Fibroblast of lung (primary cell): ENCODE data around the gene ELL. TPM values are rescaled to one million over a fixed set of nuclear protein-coding genes. Genes with fewer than 3 reads are reported as not detected.

Experiments
- DNase-seq, 2 donors: peaks; one replicate each; pipeline versions ENCODE4 v3.0.0 to v3.0.0-alpha.2; 2010; ENCODE audit warnings: low read depth in 2 of 2
- H2AFZ ChIP-seq: 2 replicates; pipeline ENCODE4 v1.5.1; 2012; ENCODE audit warnings: low read length, control low read depth, inconsistent platforms
- H3K27ac ChIP-seq: 2 replicates; pipeline ENCODE4 v1.5.1; 2011; ENCODE audit warnings: low read length, control low read depth; ENCODE audit not compliant: insufficient read depth
- H3K27me3 ChIP-seq: 2 replicates; pipeline ENCODE4 v1.5.1; 2011; ENCODE audit warnings: mild to moderate bottlenecking, low read length; ENCODE audit not compliant: control insufficient read depth, insufficient read depth
- H3K36me3 ChIP-seq: 2 replicates; pipeline ENCODE4 v1.5.1; 2011; ENCODE audit warnings: low read length; ENCODE audit not compliant: control insufficient read depth, insufficient read depth
- H3K4me1 ChIP-seq: 2 replicates; pipeline ENCODE4 v1.5.1; 2011; ENCODE audit warnings: low read length; ENCODE audit not compliant: control insufficient read depth, insufficient read depth; ENCODE audit errors: extremely low read depth
- H3K4me2 ChIP-seq: 2 replicates; pipeline ENCODE4 v1.5.1; 2011; ENCODE audit warnings: low read length, control low read depth; ENCODE audit not compliant: insufficient read depth; ENCODE audit errors: extremely low read depth
- H3K4me3 ChIP-seq, 4 experiments: fragments of 200-600 bp in 1 of 4; sonication (generic) in 1 of 4; replicated peaks in 1 of 4; 2 replicates each; pipeline ENCODE4 v1.5.1; 2011 to 2016; ENCODE audit warnings: low read length in 4 of 4, low read depth in 3 of 4, mild to moderate bottlenecking in 3 of 4, control low read depth in 2 of 4, inconsistent platforms in 1 of 4, mixed read lengths in 1 of 4; ENCODE audit not compliant: insufficient read depth in 1 of 4; ENCODE audit errors: control extremely low read depth in 1 of 4
- H3K79me2 ChIP-seq: 2 replicates; pipeline ENCODE4 v1.5.1; 2012; ENCODE audit warnings: mild to moderate bottlenecking, low read length, inconsistent platforms; ENCODE audit not compliant: control insufficient read depth, insufficient read depth
- H3K9ac ChIP-seq: 2 replicates; pipeline ENCODE4 v1.5.1; 2011; ENCODE audit warnings: mild to moderate bottlenecking, low read length, control low read depth; ENCODE audit not compliant: insufficient read depth
- H3K9me3 ChIP-seq: 2 replicates; pipeline ENCODE4 v1.5.1; 2012; ENCODE audit warnings: low read depth, low read length; ENCODE audit not compliant: control insufficient read depth, insufficient read depth
- H4K20me1 ChIP-seq: 2 replicates; pipeline ENCODE4 v1.5.1; 2011; ENCODE audit warnings: low read length; ENCODE audit not compliant: control insufficient read depth, insufficient read depth; ENCODE audit errors: extremely low read depth
- EZH2 ChIP-seq: IDR thresholded peaks from 2 replicates; pipeline ENCODE4 v1.5.1; 2012; ENCODE audit warnings: low read length, control low read depth, mild to moderate bottlenecking; ENCODE audit errors: missing control alignments
- polyA plus RNA-seq, 2 donors: library from polyadenylated mRNA; depleted of rRNA in 1 of 2; stranded (reverse) in 1 of 2; unstranded in 1 of 2; fragments of >200 nt; gene quantifications; 2 replicates each; pipeline ENCODE4 v1.2.1, GENCODE V29; 2011 to 2012; ENCODE audit warnings: missing spikeins in 1 of 2
- total RNA-seq: library from RNA; depleted of rRNA; stranded (reverse); fragments of >200 nt; gene quantifications from 2 replicates; pipeline ENCODE4 v1.2.1, GENCODE V29; 2014
- TF ChIP-seq, protein P1 (sequence below), 2 donors: IDR thresholded peaks in 1 of 2; conservative IDR thresholded peaks in 1 of 2; 1 replicate in 1 of 2; 2 replicates in 1 of 2; pipeline ENCODE4 v1.5.1; 2011 to 2012; ENCODE audit warnings: low read length in 2 of 2, control low read depth in 1 of 2, inconsistent platforms in 1 of 2, low read depth in 1 of 2, mild to moderate bottlenecking in 1 of 2

The ELL gene
- total and polyA plus RNA-seq, 2 donors (not counting 1 experiment from before 2014, with no cell fraction given): 4.4 to 18.7 TPM

DNA sequence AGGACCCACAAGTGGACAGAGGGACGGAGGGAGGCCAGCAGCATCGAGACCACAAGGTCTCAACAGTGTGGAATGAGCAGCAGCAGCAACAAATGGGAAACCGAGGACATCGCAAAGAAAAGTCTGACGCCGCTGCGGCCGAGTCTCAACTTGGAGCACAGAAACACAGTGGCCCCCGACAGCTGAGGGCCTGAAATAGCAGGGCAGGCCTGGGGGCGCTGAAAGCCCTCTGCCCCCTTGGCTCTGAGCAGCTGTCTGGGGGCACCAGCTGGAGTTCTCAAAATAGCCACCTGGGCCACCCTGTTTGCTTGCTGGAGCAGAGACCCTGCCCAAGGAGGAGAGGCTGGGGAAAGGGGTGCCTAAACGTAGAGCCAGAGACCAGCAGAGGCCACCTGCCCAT lies 78.0 kb downstream of the ELL start:
- Histone ChIP-seq H3K4me3 (no peak overlapping the region), H3K4me1 (peaks cover 5% of the 10 kb centered on the region), H3K27me3 (no peaks in the 10 kb centered on the region), H2AFZ (no peak overlapping the region), H3K36me3 (peaks cover 21% of the 10 kb centered on the region), H3K27ac (no peak overlapping the region), H3K79me2 (no peaks in the 10 kb centered on the region), H3K4me2 (no peak overlapping the region), H3K9ac (no peak overlapping the region), H4K20me1 (no peaks in the 10 kb centered on the region), H3K9me3 (no peaks in the 10 kb centered on the region)
- no peak for DNase-seq
- no peak for TF ChIP-seq EZH2
- TF ChIP-seq, protein P1, sequence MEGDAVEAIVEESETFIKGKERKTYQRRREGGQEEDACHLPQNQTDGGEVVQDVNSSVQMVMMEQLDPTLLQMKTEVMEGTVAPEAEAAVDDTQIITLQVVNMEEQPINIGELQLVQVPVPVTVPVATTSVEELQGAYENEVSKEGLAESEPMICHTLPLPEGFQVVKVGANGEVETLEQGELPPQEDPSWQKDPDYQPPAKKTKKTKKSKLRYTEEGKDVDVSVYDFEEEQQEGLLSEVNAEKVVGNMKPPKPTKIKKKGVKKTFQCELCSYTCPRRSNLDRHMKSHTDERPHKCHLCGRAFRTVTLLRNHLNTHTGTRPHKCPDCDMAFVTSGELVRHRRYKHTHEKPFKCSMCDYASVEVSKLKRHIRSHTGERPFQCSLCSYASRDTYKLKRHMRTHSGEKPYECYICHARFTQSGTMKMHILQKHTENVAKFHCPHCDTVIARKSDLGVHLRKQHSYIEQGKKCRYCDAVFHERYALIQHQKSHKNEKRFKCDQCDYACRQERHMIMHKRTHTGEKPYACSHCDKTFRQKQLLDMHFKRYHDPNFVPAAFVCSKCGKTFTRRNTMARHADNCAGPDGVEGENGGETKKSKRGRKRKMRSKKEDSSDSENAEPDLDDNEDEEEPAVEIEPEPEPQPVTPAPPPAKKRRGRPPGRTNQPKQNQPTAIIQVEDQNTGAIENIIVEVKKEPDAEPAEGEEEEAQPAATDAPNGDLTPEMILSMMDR (conservative IDR thresholded peaks at IDR 0.05 in 1 of 2, IDR thresholded peaks at IDR 0.05 in 1 of 2; ENCODE audit: low read depth in 1 of 2, low read length in 2 of 2): no peak

DNA sequence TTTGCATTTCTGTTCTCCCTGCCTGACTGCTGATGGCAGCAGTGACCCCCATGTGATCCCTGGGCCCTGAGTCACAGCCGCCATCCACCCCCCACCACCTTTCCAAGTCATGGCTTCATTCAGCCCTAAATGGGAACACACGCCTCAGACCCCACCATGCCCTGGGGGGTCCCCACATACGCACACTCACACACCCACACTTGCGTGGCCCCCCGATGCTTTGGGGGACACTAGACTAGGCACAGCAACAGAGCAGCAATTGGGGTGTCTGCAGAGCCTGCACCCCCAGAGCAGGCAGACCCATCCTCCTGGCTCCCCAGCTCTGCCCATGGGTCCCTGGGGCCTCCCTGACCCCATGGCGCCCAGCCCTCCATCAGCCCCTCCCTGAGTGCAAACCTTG lies 78.5 kb downstream of the ELL start:
- Histone ChIP-seq H4K20me1 (no peaks in the 10 kb centered on the region), H3K4me3 (no peak overlapping the region), H2AFZ (no peak overlapping the region), H3K27ac (no peak overlapping the region), H3K9ac (no peak overlapping the region), H3K79me2 (no peaks in the 10 kb centered on the region), H3K36me3 (peaks cover 21% of the 10 kb centered on the region), H3K27me3 (no peaks in the 10 kb centered on the region), H3K4me2 (no peak overlapping the region), H3K4me1 (peaks cover 5% of the 10 kb centered on the region), H3K9me3 (no peaks in the 10 kb centered on the region)
- TF ChIP-seq EZH2: no peak
- TF ChIP-seq, protein P1 (conservative IDR thresholded peaks at IDR 0.05 in 1 of 2, IDR thresholded peaks at IDR 0.05 in 1 of 2; ENCODE audit: low read depth in 1 of 2, low read length in 2 of 2): no peak
- no peak for DNase-seq

DNA sequence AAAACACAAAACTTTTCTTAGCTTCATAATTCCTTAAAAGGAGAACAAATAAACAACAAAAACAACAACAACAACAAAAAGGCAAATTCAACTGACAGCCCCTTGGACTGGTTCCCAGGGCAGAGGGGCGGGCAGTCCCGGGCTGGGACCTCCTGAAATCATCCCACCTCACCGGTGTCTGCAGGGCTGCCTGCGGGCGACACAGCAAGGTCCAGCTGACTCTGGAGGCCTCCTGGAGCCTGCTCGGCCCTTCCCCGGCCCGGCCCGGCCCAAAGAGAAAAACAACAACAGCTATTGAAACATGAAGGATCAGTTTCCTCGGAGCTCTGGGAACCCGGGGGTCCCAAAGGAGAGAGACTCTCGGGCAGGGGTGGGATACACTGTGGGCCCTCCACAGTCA lies 78.9 kb downstream of the ELL start:
- H3K27me3 ChIP-seq: no peaks in the 10 kb centered on the region
- H3K27ac ChIP-seq: no peak overlapping the region
- no peak overlapping the region for H2AFZ ChIP-seq
- no peaks in the 10 kb centered on the region for H3K9me3 ChIP-seq
- no peak overlapping the region for H3K4me3 ChIP-seq
- TF ChIP-seq, protein P1 (conservative IDR thresholded peaks at IDR 0.05 in 1 of 2, IDR thresholded peaks at IDR 0.05 in 1 of 2; ENCODE audit: low read depth in 1 of 2, low read length in 2 of 2): no peak
- TF ChIP-seq EZH2: no peak
- H3K9ac ChIP-seq: no peak overlapping the region
- no peak overlapping the region for H3K4me2 ChIP-seq
- H3K36me3 ChIP-seq: peaks cover 21% of the 10 kb centered on the region
- H3K79me2 ChIP-seq: no peaks in the 10 kb centered on the region
- peaks cover 5% of the 10 kb centered on the region for H3K4me1 ChIP-seq
- H4K20me1 ChIP-seq: no peaks in the 10 kb centered on the region
- no peak for DNase-seq
